Retinal pigment epithelial cell (primary cell): ENCODE results near the gene STK17A.

ENCODE experiments used
- DNase-seq: peaks from one replicate; pipeline ENCODE4 v3.0.0-alpha.2; 2010; ENCODE audit warnings: low read depth
- H3K4me3 ChIP-seq: 2 replicates; pipeline ENCODE4 v1.5.1; 2011; ENCODE audit warnings: mild to moderate bottlenecking, low read length, control low read depth, moderate library complexity
- CTCF ChIP-seq: conservative IDR thresholded peaks from 2 replicates; pipeline ENCODE4 v1.5.1; 2011; ENCODE audit warnings: low read depth, low read length, control low read depth, inconsistent platforms

STK17A gene

DNA sequence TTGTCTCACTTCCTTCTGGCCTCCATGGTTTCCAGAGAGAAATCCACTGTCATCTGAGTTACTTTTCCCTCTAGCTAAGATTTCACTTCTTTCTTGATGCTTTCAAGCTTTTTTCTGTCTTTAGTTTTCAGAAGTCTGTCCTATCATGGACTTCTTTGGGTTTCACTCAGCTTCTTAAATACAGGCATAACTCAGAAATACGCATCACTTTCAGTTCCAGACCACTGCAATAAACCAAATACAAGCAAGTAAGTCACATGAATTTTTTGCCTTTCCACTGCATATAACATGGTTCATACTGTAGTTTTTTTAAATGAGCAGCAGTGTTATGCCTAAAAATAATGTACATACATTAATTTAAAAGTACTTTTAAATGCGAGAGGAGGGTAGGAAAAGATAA, 48.7 kb downstream of the STK17A start:
- DNase-seq, result no peak
- no peak for TF ChIP-seq CTCF
- no peak overlapping the region for H3K4me3 ChIP-seq

DNA sequence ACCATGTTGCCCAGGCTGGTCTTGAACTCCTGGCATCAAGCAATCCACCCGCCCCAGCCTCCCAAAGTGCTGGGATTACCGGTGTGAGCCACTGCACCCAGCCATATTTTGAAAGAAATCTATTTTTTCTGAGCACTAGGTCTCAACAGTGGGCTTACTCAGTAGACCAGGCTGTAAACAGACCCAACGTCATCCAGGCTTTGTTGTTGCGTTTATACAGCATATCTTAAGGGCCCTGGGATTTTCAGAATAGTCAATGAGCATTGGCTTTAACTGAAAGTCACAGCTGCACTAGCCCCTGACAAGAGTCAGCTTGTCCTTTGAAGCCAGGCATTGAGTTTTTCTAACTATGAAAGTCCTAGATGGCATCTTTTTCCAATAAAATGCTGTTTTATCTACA, 49.8 kb downstream of the STK17A start:
- H3K4me3 ChIP-seq, result no peak overlapping the region
- DNase-seq, result no peak
- no peak for TF ChIP-seq CTCF

DNA sequence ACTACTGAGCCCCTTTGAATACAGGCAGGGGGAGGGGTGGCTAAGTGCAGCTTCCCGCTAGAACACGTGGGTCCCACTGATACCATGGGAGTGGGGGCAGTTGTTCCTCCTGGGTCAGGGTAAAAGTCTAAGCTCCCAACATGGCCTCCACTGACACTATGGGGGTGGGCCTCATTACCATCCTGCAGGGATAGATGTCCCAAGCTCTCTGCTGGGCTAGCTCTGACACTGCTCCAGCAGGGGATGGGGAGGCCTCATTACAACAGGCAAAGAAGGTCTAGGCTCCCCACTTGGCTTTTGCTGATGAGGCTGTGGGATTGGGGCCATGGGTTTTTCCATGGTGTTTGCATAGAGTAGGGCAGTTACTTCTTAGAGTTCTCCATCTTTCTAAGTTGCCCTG, 51.5 kb downstream of the STK17A start:
- H3K4me3 ChIP-seq, result no peak overlapping the region
- TF ChIP-seq CTCF, result no peak
- no peak for DNase-seq

- no peak overlapping the region for H3K4me3 ChIP-seq
- DNase-seq, result peak; percentile 77
- no peak for TF ChIP-seq CTCF
These were observed 53.2 kb downstream of the STK17A start for GRCh38 chr7:43636093-43636492.

DNA sequence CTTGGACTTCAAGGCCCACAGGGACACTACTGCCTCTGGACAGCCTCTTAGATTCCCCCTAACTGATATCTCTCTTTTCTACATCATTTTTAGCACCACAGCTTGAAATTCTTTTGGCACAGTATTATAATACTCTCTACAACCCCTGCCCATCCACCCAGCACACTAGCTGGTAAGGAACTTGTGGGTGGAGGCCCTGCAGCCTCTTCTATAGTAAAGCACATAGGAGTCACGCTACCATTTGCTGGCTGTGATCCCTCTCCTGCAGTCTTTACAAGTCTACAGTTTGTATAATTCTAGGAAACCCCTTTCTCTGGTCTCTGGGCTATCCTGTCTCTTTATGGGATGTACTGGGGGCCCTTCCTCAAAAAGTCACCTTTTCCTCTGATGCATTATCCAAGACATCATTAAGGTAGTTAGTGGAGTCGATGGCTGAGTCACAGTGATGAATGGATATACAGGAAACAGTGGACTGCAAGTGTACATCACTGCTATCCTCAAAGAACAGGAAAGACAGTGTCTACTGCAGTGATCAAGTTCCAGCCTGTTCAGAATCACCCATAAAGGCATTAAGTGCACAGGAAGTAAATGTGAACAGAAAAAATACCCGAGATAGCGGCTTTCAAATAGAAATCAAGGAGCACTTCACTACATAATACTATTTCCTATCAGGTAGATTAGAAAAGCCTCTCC, 54.4 kb downstream of the STK17A start:
- no peak overlapping the region for H3K4me3 ChIP-seq
- no peak for TF ChIP-seq CTCF
- DNase-seq, result no peak

- DNase-seq, result peak; percentile 94
- H3K4me3 ChIP-seq, result no peak overlapping the region
- TF ChIP-seq CTCF, result no peak
These were observed 57.1 kb downstream of the STK17A start for GRCh38 chr7:43639858-43640491.

- no peak overlapping the region for H3K4me3 ChIP-seq
- no peak for TF ChIP-seq CTCF
- DNase-seq, result no peak
These were observed 57.8 kb downstream of the STK17A start for GRCh38 chr7:43640679-43641078.
